Measurements from ENCODE around the gene TPGS1.
A peak's percentile ranks its signal among the peaks of the same experiment; 100 is the strongest.

TPGS1 gene

DNA sequence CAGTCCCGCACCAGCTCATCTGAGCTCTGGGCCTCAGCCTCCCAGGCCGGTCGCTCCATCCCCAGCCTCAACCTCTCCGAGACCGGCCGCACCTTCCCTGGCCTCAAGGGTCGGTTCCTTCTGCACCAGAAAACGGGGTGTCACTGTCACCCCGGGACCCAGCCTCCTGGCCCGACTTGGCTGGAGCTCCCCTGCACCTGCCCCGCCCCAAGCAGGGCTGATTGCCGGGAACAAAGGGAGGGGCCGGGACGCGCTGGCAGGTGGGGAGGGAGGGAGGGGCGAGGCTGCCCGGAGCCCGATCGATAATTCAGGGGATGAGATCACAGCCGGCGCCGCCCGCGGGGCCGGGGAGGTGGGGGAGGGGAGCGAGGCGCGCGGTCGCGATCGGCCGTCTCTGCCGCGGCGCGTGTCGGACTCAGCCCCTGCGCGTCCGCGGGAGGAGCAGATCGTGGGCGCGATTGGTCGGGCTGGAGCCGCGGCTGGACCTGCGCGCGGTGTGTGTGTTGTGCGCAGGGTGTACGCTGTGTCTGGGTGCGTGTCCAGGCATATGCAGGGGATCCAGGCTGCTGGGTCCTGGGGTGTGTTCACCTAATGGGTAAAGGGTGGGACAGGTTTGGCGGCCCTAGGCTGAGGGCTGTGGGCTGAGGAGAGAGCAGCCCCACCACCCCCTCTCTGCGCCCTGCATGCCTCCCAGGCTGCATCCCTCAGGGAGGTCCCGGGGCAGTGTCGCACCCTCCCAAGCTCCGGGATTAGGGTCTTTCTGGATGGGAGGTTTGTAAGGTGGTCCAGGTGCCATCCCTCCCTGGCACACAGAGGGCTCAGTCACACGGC lies 45.4 kb upstream of the TPGS1 start:
- DNase-seq (ENCODE audit: low read depth), result no peak
- H3K4me3 ChIP-seq (ENCODE audit: low read length), result peak overlapping the region; percentile 27
- TF ChIP-seq, protein P1, sequence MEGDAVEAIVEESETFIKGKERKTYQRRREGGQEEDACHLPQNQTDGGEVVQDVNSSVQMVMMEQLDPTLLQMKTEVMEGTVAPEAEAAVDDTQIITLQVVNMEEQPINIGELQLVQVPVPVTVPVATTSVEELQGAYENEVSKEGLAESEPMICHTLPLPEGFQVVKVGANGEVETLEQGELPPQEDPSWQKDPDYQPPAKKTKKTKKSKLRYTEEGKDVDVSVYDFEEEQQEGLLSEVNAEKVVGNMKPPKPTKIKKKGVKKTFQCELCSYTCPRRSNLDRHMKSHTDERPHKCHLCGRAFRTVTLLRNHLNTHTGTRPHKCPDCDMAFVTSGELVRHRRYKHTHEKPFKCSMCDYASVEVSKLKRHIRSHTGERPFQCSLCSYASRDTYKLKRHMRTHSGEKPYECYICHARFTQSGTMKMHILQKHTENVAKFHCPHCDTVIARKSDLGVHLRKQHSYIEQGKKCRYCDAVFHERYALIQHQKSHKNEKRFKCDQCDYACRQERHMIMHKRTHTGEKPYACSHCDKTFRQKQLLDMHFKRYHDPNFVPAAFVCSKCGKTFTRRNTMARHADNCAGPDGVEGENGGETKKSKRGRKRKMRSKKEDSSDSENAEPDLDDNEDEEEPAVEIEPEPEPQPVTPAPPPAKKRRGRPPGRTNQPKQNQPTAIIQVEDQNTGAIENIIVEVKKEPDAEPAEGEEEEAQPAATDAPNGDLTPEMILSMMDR (IDR thresholded peaks at IDR 0.05; ENCODE audit: insufficient read depth, low read depth, low read length, missing control alignments), result no peak

DNA sequence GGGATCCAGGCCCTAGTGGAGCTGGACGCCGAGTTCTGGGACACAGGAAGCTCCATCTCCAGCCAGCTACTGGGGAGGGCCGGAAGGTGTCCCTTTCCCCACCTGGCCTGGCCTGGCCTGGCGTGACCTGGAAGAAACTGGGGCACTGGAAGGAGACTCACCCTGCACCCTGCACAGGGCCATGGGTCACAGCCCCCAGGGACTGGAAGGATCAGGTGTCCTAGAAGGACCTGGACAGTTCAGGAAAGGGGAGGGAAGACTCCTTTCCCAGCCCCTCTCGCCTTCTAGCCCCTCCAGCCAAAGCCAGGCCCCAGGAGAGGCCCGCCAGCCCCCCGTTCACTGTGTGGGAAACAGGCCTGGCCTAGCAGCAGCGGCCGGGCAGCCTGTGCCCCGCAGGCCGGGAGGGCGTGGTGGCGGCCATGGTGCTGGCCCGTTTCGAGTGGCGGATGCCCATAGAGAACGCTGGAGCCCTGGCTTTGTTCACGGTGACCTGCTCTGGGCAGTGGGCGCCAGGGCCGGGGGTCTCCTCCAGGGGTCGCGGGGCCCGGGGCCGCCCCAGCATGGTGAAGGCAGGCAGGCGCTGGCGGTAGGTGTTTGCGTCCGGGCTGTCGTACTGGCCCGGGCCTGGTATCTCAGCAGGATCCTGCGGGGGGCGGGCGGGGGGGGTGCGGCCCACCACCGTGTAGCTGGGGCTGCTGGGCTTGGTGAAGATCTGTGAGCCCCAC lies 43.7 kb upstream of the TPGS1 start:
- H3K4me3 ChIP-seq (ENCODE audit: low read length), result no peak overlapping the region
- DNase-seq (ENCODE audit: low read depth), result no peak
- TF ChIP-seq, protein P1 (IDR thresholded peaks at IDR 0.05; ENCODE audit: insufficient read depth, low read depth, low read length, missing control alignments), result no peak

DNA sequence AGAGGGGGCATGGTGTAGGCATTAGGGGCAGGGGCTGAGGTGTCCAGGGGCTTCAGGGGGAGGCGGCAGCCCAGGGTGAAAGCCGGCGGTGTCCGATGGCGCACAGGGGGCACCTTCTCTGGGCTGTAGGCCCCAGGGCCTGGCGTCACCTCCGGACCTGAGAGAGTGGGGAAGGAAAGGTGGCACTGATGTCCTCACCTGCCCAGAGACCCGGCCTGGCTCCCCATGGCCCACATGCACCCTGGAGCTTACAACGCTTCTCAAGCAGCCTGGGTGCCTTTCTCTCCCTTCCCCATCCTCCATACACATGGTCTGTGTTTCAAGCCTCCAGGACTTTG lies 43.1 kb upstream of the TPGS1 start:
- TF ChIP-seq, protein P1 (IDR thresholded peaks at IDR 0.05; ENCODE audit: insufficient read depth, low read depth, low read length, missing control alignments), result no peak
- no peak for DNase-seq (ENCODE audit: low read depth)
- H3K4me3 ChIP-seq (ENCODE audit: low read length), result no peak overlapping the region

DNA sequence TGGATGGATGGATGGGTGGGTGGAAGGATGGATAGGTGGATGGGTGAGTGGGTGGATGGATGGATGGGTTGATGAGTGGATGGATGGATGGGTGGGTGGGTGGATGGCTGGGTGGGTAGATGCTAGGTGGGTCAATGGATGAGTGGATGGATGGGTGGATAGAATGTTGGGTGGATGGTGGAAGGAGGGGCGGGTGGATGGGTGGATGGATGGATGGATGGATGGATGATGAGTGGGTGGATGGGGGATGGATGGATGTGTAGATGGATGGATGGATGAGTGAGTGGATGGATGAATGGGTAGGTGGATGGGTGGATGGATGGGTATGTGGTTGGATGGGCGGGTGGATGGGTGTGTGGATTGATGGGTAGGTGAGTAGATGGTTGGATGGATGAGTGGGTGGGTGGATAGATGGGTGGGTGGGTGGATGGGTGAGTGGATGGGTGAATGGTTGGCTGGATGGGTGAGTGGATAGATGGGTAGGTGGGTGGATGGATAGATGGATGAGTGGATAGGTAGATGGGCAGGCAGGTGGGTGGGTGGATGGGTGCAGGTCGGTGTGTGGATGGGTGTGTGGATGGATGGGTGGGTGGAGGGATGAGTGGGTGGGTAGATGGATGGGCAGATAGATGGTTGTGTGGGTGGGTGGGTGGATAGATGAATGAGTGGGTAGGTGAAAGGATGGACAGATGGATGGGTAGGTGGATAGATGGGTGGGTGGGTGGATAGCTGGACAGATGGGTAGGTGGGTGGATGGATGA lies 42.1 kb upstream of the TPGS1 start:
- DNase-seq (ENCODE audit: low read depth), result no peak
- TF ChIP-seq, protein P1 (IDR thresholded peaks at IDR 0.05; ENCODE audit: insufficient read depth, low read depth, low read length, missing control alignments), result no peak

DNA sequence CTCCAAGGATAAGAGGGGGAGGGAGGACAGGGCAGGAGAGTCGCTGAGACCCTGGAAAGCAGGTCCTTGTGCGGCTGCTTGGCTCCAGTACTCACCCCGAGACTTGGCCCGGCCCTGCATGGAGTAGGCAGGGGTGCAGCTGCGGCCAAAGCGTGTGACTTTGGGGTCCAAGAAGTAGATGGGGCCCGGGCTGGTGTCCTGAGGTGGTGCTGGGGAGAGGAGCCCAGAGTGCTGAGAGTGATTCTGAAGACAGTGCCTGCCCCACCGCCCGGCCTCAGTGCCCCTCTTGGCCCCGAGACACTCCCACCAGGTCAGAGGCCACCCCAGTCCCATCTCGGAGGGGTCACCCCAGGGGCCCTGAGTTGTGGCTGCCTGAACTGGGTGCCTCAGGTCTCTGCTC lies 39.7 kb upstream of the TPGS1 start:
- DNase-seq (ENCODE audit: low read depth), result no peak
- TF ChIP-seq, protein P1 (IDR thresholded peaks at IDR 0.05; ENCODE audit: insufficient read depth, low read depth, low read length, missing control alignments), result no peak
- H3K4me3 ChIP-seq (ENCODE audit: low read length), result no peak overlapping the region

More for the DNA sequence above, 42.1 kb upstream of the TPGS1 start:
- H3K4me3 ChIP-seq (ENCODE audit: low read length), result no peak overlapping the region

DNA sequence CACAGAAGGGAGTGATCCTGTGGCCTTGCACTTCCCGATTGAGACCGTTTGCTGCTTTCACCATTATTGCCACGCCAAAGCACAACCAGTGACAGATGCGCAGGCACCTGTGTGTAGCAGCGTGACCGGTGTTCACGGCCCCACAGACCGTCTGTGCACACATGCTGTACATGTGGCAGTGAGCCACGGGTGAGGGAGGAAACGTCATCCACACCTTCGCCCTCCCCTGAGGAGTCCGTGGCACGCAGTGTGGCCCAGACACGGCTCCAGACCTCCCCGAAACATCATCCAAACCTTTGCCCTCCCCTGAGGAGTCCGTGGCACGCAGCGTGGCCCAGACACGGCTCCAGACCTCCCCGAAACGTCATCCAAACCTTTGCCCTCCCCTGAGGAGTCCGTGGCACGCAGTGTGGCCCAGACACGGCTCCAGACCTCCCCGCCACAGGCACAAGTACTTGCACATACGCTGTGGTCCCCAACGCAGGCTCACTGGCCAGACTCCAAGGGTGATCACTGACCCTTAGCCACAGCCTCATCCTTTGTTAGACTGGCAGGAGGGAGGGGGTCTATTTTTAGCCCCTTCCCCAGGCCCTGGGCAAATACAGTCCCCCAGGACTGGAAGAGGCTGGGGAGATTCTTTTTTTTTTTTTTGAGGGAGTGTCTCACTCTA lies 38.6 kb upstream of the TPGS1 start:
- TF ChIP-seq, protein P1 (IDR thresholded peaks at IDR 0.05; ENCODE audit: insufficient read depth, low read depth, low read length, missing control alignments), result no peak
- H3K4me3 ChIP-seq (ENCODE audit: low read length), result no peak overlapping the region
- DNase-seq (ENCODE audit: low read depth), result no peak

Measured in epithelial cell of esophagus (primary cell).